Measurements from ENCODE around the gene HOXB5.

The HOXB5 gene

GRCh38 chr17:48577330-48577945, 16.1 kb downstream of the HOXB5 start:
- intact Hi-C loops (cut with DNase I; ENCODE audit: low total_unique reads), result no loop called here
- DNase-seq, result no peak
- H3K27me3 ChIP-seq, result peaks cover 8 to 48% of the 10 kb centered on the region in 2 donors
- H3K9me3 ChIP-seq, result no peaks in the 10 kb centered on the region
- TF ChIP-seq CTCF (IDR thresholded peaks at IDR 0.05), result no peak
- peaks cover 0 to 34% (median 20%) of the 10 kb centered on the region in 4 donors for H3K4me1 ChIP-seq
- H3K4me3 ChIP-seq, result peak overlapping the region; percentile 51 to 60
- peak overlapping the region; percentile 24 to 75 for H3K27ac ChIP-seq
- H3K36me3 ChIP-seq, result no peaks in the 10 kb centered on the region

GRCh38 chr17:48576479-48577309, 16.9 kb downstream of the HOXB5 start:
- peak overlapping the region; percentile 24 to 75 for H3K27ac ChIP-seq
- peaks cover 0 to 29% (median 17%) of the 10 kb centered on the region in 4 donors for H3K4me1 ChIP-seq
- H3K9me3 ChIP-seq, result no peaks in the 10 kb centered on the region
- no peak for TF ChIP-seq CTCF (IDR thresholded peaks at IDR 0.05)
- intact Hi-C loops (cut with DNase I; ENCODE audit: low total_unique reads), result no loop called here
- H3K36me3 ChIP-seq, result no peaks in the 10 kb centered on the region
- no peak for DNase-seq
- peak overlapping the region; percentile 51 to 60 for H3K4me3 ChIP-seq
- peaks cover 8 to 41% of the 10 kb centered on the region in 2 donors for H3K27me3 ChIP-seq

- Histone ChIP-seq H3K27ac (peak overlapping the region in 1 of 2 donors; percentile 75), H3K27me3 (peaks cover 8 to 34% of the 10 kb centered on the region in 2 donors), H3K36me3 (no peaks in the 10 kb centered on the region), H3K4me3 (peak overlapping the region; percentile 51 to 60), H3K4me1 (peaks cover 0 to 32% (median 16%) of the 10 kb centered on the region in 4 donors), H3K9me3 (no peaks in the 10 kb centered on the region)
- TF ChIP-seq CTCF (IDR thresholded peaks at IDR 0.05), result no peak
- DNase-seq, result no peak
- intact Hi-C loops (cut with DNase I; ENCODE audit: low total_unique reads), result no loop called here
Observed at GRCh38 chr17:48575673-48576478, 17.7 kb downstream of the HOXB5 start.

- H3K27ac ChIP-seq, result peak overlapping the region in 1 of 2 donors; percentile 75
- H3K36me3 ChIP-seq, result no peaks in the 10 kb centered on the region
- H3K4me1 ChIP-seq, result peaks cover 0 to 39% (median 18%) of the 10 kb centered on the region in 4 donors
- intact Hi-C loops (cut with DNase I; ENCODE audit: low total_unique reads), result no loop called here
- no peak for DNase-seq
- no peaks in the 10 kb centered on the region for H3K9me3 ChIP-seq
- no peak overlapping the region for H3K4me3 ChIP-seq
- H3K27me3 ChIP-seq, result peaks cover 8 to 27% of the 10 kb centered on the region in 2 donors
- no peak for TF ChIP-seq CTCF (IDR thresholded peaks at IDR 0.05)
Observed at GRCh38 chr17:48575066-48575582, 18.5 kb downstream of the HOXB5 start.

- no peaks in the 10 kb centered on the region for H3K36me3 ChIP-seq
- H3K4me3 ChIP-seq, result no peak overlapping the region
- intact Hi-C loops (cut with DNase I; ENCODE audit: low total_unique reads), result no loop called here
- no peaks in the 10 kb centered on the region for H3K9me3 ChIP-seq
- H3K27me3 ChIP-seq, result peaks cover 8 to 23% of the 10 kb centered on the region in 2 donors
- H3K27ac ChIP-seq, result peak overlapping the region in 1 of 2 donors; percentile 75
- no peak for DNase-seq
- peaks cover 0 to 43% (median 20%) of the 10 kb centered on the region in 4 donors for H3K4me1 ChIP-seq
- TF ChIP-seq CTCF (IDR thresholded peaks at IDR 0.05), result no peak
Observed at GRCh38 chr17:48574505-48575065, 19.0 kb downstream of the HOXB5 start.
